HL-60 (cell line): ENCODE data around the gene ADISSP.

ENCODE experiments used
- DNase-seq, 2 experiments: peaks; one replicate each; pipeline ENCODE4 v3.0.0-alpha.2; 2010 to 2020; ENCODE audit warnings: low read depth in 1 of 2, low spot score in 1 of 2
- H3K27ac ChIP-seq: fragments of 250-450 bp; sonication (Bioruptor Pico); replicated peaks from 2 replicates; pipeline ENCODE4 v1.5.1; 2020; ENCODE audit warnings: mild to moderate bottlenecking, moderate library complexity
- H3K27me3 ChIP-seq: fragments of 250-450 bp; sonication (Bioruptor Pico); 2 replicates; pipeline ENCODE4 v1.5.1; 2021; ENCODE audit warnings: mild to moderate bottlenecking, moderate library complexity; ENCODE audit not compliant: insufficient read depth, poor library complexity, severe bottlenecking
- H3K4me3 ChIP-seq: replicated peaks from 2 replicates; pipeline ENCODE4 v1.5.1; 2011; ENCODE audit warnings: mild to moderate bottlenecking, control low read depth, low read length; ENCODE audit not compliant: insufficient read depth
- CTCF ChIP-seq: IDR thresholded peaks from one replicate; pipeline ENCODE4 v1.5.1; 2011; ENCODE audit warnings: low read length, control low read depth, inconsistent platforms; ENCODE audit not compliant: insufficient read depth
- GABPA ChIP-seq: IDR thresholded peaks from 2 replicates; pipeline ENCODE4 v1.6.1; 2012; ENCODE audit warnings: low read depth
- POLR2AphosphoS5 ChIP-seq: IDR thresholded peaks from 2 replicates; pipeline ENCODE4 v1.6.1; 2012; ENCODE audit warnings: low read depth
- REST ChIP-seq: IDR thresholded peaks from 2 replicates; pipeline ENCODE4 v1.6.1; 2012; ENCODE audit warnings: low read depth; ENCODE audit not compliant: insufficient replicate concordance
- SPI1 ChIP-seq: IDR thresholded peaks from 2 replicates; pipeline ENCODE4 v1.6.1; 2012; ENCODE audit warnings: low read depth, mild to moderate bottlenecking, borderline replicate concordance

ADISSP gene

GRCh38 chr20:3764659-3765058 is 2.9 kb downstream of the ADISSP start:
- DNase-seq, result no peak
- no peak overlapping the region for H3K27ac ChIP-seq

GRCh38 chr20:3763671-3764601 is 3.6 kb downstream of the ADISSP start:
- H3K27ac ChIP-seq, result peak overlapping the region; percentile 41; the same call in 1 of the 2 replicates
- peak in 1 of 2 experiments; percentile 61 for DNase-seq
- H3K27me3 ChIP-seq, result no peaks in the 10 kb centered on the region
- H3K4me3 ChIP-seq, result no peak overlapping the region
- TF ChIP-seq REST (no peak), CTCF (no peak), POLR2AphosphoS5 (no peak), GABPA (no peak), SPI1 (no peak)

More at GRCh38 chr20:3764659-3765058, 2.9 kb downstream of the ADISSP start:
- Histone ChIP-seq H3K4me3 (no peak overlapping the region), H3K27me3 (no peaks in the 10 kb centered on the region)
- no peak for TF ChIP-seq SPI1
- TF ChIP-seq GABPA, result no peak
- no peak for TF ChIP-seq REST
- TF ChIP-seq CTCF, result no peak
- no peak for TF ChIP-seq POLR2AphosphoS5

DNA sequence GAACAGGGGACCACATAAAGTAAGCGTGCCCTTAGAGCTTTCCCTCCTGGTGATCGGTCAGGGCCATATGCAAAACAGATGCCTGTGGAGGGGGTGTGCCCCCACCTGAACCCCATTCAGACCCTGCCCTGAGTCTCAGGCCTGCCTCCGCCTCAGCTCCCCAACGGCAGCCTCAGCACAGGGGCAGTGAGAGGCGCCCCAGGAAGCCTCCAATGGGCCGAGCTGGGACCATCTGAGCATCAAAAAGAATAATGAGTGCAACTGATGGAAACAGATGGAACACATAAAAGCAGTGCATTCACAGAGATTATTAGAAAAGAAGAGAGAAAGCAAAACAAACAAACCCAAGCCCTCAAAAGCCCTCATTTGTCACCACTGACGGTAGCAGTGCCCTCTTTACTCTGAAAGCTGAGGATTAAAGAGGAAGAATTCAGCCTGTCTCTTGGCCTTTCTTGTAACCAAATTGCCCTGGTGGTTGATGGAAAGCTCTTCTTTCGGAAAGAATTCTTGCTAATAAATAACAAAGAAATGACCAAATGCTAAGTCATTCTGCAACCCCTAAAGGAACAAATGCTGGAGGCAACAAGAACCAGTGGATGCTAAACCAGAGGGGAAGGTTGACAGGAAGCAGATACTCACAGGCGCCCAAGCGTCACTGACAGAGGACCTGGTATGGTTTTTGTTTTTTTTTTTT is 6.8 kb downstream of the ADISSP start:
- Histone ChIP-seq H3K4me3 (no peak overlapping the region), H3K27ac (no peak overlapping the region), H3K27me3 (no peaks in the 10 kb centered on the region)
- DNase-seq, result no peak
- TF ChIP-seq GABPA (no peak), CTCF (no peak), POLR2AphosphoS5 (no peak), REST (no peak), SPI1 (no peak)
